Measurements from ENCODE around the gene TJAP1.
"Not testable (repeated sequence)": the region's sequence is repeated elsewhere in the genome, so short reads cannot be mapped to it uniquely, and the experiment has no call there.

The TJAP1 gene

DNA sequence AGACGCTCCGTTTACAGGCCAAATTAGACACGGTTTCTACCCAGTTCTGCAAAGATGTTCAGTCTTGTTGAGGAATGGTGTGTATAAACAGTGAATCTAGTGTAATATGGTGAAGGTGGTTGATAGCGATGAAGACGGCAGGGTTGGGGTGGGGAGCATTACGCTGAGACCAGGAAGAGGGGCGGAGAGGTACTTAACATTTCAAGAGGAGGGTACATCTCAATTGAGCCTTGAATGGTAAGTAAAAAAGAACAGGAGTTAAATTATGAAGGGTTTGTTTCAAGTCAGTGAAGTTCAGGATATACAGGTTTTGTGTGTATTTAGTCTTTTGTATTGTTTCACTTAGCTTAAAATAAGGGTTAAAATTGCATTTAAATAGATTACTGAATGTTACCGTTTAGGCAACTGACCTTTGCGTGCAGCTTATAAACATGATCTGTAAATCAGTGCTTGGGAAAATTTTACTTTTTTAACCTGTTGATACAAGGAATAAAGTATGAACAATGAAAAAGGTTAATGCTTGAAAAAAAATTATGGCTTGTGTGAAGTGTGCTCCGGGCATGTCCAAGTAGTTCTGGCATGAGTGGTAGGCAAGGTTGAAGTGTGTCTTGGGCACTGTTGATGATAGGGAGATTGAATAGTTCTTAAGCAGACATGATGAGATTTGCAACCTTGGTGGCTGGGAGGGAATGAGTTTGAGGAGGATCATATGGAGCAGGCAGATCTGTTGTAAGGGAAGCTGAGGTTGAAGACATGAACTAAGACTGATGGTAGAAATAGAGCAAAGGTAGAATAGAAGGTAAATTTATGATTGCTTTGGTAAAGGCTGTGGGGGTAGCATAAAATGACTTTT lies 40.4 kb downstream of the TJAP1 start:
- Histone ChIP-seq H3K4me1 (ENCODE audit: control insufficient read depth, insufficient read depth, low read length) (peaks cover 27% of the 10 kb centered on the region), H3K27me3 (replicated peaks; ENCODE audit: control insufficient read depth, insufficient read depth, low read length) (no peaks in the 10 kb centered on the region), H3K4me3 (ENCODE audit: low read length) (peak overlapping the region; percentile 95), H3K36me3 (ENCODE audit: control insufficient read depth, insufficient read depth, low read length, severe bottlenecking) (peaks cover 61% of the 10 kb centered on the region), H3K9me3 (ENCODE audit: control insufficient read depth, low read length) (no peaks in the 10 kb centered on the region), H3K9ac (ENCODE audit: low read length) (peak overlapping the region; percentile 92)
- no peak for DNase-seq (ENCODE audit: low read depth)

DNA sequence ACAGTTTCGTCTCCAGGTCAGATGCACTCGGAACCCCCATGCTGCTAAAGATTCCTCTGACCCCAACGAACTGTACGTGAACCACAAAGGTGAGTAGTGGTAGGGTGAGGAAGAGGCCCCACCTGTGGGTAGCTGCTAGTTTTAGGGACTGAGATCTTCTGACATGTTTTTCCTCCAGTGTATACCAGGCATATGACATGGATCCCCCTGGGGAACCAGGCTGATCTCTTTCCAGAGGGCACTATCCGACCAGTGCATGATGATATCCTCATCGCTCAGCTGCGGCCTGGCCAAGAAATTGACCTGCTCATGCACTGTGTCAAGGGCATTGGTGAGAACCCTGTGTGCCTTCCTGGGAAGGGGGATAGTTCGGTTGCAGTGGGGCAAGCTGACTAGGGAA lies 42.7 kb downstream of the TJAP1 start:
- H3K9ac ChIP-seq (ENCODE audit: low read length), result no peak overlapping the region
- no peak for DNase-seq (ENCODE audit: low read depth)
- no peak overlapping the region for H3K4me3 ChIP-seq (ENCODE audit: low read length)
- H3K36me3 ChIP-seq (ENCODE audit: control insufficient read depth, insufficient read depth, low read length, severe bottlenecking), result peaks cover 64% of the 10 kb centered on the region
- no peaks in the 10 kb centered on the region for H3K9me3 ChIP-seq (ENCODE audit: control insufficient read depth, low read length)
- H3K27me3 ChIP-seq (replicated peaks; ENCODE audit: control insufficient read depth, insufficient read depth, low read length), result no peaks in the 10 kb centered on the region
- peaks cover 27% of the 10 kb centered on the region for H3K4me1 ChIP-seq (ENCODE audit: control insufficient read depth, insufficient read depth, low read length)

DNA sequence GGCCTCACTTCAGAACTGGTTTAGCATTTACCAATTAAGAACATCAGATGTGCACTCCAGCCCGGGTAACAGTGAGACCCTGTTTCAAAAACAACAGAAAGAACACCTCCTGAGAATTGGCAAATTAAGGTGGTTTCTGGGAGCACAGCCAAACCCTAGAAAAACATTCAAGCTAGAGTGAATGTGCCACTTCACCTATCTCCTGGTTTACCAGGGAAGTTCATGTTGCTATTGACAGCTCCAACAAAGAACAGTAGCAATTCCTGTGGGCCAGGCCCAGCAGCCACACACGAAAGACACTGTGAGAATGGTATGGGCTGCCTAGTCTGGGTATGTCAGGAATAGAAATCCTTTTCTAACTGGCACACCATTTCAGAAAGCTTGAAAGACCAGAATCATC lies 44.5 kb downstream of the TJAP1 start:
- Histone ChIP-seq H3K9me3 (ENCODE audit: control insufficient read depth, low read length) (no peaks in the 10 kb centered on the region), H3K27me3 (replicated peaks; ENCODE audit: control insufficient read depth, insufficient read depth, low read length) (no peaks in the 10 kb centered on the region), H3K36me3 (ENCODE audit: control insufficient read depth, insufficient read depth, low read length, severe bottlenecking) (peaks cover 77% of the 10 kb centered on the region), H3K4me3 (ENCODE audit: low read length) (no peak overlapping the region), H3K4me1 (ENCODE audit: control insufficient read depth, insufficient read depth, low read length) (peaks cover 16% of the 10 kb centered on the region), H3K9ac (ENCODE audit: low read length) (no peak overlapping the region)
- DNase-seq (ENCODE audit: low read depth), result no peak

DNA sequence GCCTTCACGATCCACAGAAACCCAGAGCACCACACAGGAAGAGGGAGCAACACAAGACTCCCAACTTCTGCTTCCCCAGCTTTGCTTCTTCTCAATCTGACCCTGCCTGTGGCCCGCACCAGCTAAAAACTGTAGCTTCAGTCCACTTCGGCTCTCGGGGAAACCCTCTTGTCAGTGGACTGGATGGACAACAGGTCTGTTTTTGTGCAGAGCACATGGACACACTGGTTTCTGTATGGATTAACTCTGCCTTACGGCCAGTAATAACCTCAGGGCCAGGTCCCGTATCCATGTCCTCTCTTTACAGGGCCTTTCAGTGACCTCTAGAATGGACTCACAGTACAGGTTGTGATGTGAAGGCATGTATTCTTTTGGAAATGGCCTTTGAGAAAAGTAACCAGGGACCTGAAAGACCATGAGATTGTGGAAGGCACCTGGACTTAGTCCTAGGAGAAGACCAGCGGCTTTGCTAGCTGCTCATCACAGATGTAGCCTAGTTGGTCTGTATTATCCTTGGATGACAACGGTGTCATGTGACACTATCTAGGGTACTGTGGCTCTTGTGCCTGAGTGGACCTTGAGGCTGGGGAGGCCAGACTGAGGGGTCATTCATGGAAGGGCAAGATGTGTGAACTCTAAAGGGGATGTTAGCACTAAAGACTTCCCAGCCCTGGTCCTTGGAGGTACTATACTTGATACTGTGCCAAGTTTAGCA lies 45.3 kb downstream of the TJAP1 start:
- Histone ChIP-seq H3K9ac (ENCODE audit: low read length) (no peak overlapping the region), H3K4me1 (ENCODE audit: control insufficient read depth, insufficient read depth, low read length) (peaks cover 15% of the 10 kb centered on the region), H3K27me3 (replicated peaks; ENCODE audit: control insufficient read depth, insufficient read depth, low read length) (no peaks in the 10 kb centered on the region), H3K9me3 (ENCODE audit: control insufficient read depth, low read length) (no peaks in the 10 kb centered on the region), H3K36me3 (ENCODE audit: control insufficient read depth, insufficient read depth, low read length, severe bottlenecking) (peaks cover 85% of the 10 kb centered on the region), H3K4me3 (ENCODE audit: low read length) (no peak overlapping the region)
- no peak for DNase-seq (ENCODE audit: low read depth)

DNA sequence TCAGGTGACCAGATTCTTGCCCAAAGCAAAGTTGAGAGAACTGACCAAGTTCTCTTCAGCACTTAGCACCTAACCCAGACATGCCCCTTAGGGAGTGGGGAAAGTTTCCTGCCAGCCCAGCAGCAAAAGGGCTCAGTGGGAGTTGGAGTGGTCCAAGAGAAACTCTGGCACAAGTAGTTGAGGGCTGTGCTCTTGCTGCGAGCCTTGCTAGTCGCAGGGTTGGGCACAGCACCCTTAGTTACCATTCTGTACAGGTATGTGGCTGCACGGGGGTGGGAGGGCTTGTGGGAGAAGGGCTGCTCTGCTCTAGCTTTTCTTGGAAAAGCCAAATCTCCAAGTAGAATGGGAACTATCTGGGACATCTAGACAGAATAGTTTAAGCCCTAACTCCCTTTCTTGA lies 45.9 kb downstream of the TJAP1 start:
- Histone ChIP-seq H3K9ac (ENCODE audit: low read length) (no peak overlapping the region), H3K9me3 (ENCODE audit: control insufficient read depth, low read length) (no peaks in the 10 kb centered on the region), H3K4me3 (ENCODE audit: low read length) (no peak overlapping the region), H3K4me1 (ENCODE audit: control insufficient read depth, insufficient read depth, low read length) (peaks cover 9% of the 10 kb centered on the region), H3K27me3 (replicated peaks; ENCODE audit: control insufficient read depth, insufficient read depth, low read length) (no peaks in the 10 kb centered on the region), H3K36me3 (ENCODE audit: control insufficient read depth, insufficient read depth, low read length, severe bottlenecking) (peaks cover 91% of the 10 kb centered on the region)
- no peak for DNase-seq (ENCODE audit: low read depth)

DNA sequence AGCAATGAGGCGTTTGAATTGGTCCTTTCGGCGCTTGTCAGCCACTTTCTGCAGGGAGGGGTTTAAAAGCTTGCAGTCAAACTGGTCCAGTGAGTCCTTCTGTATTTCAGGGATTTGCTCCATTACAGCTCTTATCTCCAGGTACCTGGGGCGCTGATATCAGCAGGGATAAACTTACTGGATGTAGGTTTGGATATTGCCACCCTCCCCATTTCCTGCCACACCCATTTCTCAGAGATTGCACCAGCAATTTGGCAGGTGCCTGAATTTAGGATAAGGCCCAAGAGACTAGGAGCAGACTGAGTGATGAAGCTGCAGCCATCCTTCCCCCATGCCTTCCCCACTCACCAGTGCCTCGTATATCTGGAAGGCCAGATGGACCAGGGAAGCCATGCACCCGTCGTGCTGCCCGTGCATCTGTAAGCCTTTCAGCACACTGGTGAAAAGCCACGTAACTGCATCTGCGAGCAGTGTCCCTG lies 47.2 kb downstream of the TJAP1 start:
- Histone ChIP-seq H3K4me1 (ENCODE audit: control insufficient read depth, insufficient read depth, low read length) (no peaks in the 10 kb centered on the region), H3K9me3 (ENCODE audit: control insufficient read depth, low read length) (no peaks in the 10 kb centered on the region), H3K27me3 (replicated peaks; ENCODE audit: control insufficient read depth, insufficient read depth, low read length) (no peaks in the 10 kb centered on the region), H3K36me3 (ENCODE audit: control insufficient read depth, insufficient read depth, low read length, severe bottlenecking) (peaks cover 97% of the 10 kb centered on the region), H3K9ac (ENCODE audit: low read length) (no peak overlapping the region), H3K4me3 (ENCODE audit: low read length) (no peak overlapping the region)
- DNase-seq (ENCODE audit: low read depth), result no peak

DNA sequence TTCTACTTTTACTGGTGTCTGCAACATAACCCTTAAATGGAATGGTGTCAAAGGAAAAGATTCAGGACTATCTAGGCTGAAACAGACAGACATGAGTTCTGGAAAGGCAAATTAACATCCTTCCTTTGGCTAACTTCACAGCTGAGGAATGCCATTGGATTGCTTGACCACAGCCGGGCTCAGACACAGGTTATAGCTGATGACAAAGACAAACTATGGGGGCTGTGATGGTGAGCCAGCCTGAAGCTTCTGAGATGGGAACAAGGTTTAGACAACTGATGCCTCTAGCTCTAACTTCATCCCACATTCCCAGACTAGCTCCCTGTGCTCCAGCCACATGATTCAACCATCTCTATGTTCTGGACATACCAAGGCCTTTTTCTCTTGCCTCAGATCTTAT lies 54.8 kb downstream of the TJAP1 start:
- Histone ChIP-seq H3K9me3 (ENCODE audit: control insufficient read depth, low read length) (no peaks in the 10 kb centered on the region), H3K9ac (ENCODE audit: low read length) (no peak overlapping the region), H3K4me1 (ENCODE audit: control insufficient read depth, insufficient read depth, low read length) (no peaks in the 10 kb centered on the region), H3K4me3 (ENCODE audit: low read length) (no peak overlapping the region), H3K27me3 (replicated peaks; ENCODE audit: control insufficient read depth, insufficient read depth, low read length) (no peaks in the 10 kb centered on the region), H3K36me3 (ENCODE audit: control insufficient read depth, insufficient read depth, low read length, severe bottlenecking) (peaks cover 68% of the 10 kb centered on the region)
- no peak for DNase-seq (ENCODE audit: low read depth)

DNA sequence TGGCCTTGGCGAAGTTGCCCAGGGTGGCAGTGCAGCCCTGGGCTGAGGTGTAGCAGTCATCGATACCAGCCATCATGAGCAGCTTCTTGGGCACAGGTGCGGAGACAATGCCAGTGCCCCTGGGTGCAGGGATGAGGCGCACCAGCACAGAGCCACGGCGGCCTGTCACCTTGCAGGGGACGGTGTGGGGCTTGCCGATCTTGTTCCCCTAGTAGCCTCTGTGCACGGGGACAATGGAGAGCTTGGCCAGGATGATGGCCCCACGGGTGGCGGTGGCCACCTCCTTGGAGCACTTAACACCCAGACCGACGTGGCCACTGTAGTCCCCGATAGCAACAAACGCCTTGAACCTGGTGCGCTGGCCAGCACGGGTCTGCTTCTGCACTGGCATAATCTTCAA lies 61.6 kb downstream of the TJAP1 start:
- H3K36me3 ChIP-seq (ENCODE audit: control insufficient read depth, insufficient read depth, low read length, severe bottlenecking), result peaks cover 50% of the 10 kb centered on the region
- H3K9me3 ChIP-seq (ENCODE audit: control insufficient read depth, low read length); H3K9ac ChIP-seq (ENCODE audit: low read length); H3K4me1 ChIP-seq (ENCODE audit: control insufficient read depth, insufficient read depth, low read length); H3K27me3 ChIP-seq (replicated peaks; ENCODE audit: control insufficient read depth, insufficient read depth, low read length); DNase-seq (ENCODE audit: low read depth); H3K4me3 ChIP-seq (ENCODE audit: low read length): not testable (repeated sequence)

DNA sequence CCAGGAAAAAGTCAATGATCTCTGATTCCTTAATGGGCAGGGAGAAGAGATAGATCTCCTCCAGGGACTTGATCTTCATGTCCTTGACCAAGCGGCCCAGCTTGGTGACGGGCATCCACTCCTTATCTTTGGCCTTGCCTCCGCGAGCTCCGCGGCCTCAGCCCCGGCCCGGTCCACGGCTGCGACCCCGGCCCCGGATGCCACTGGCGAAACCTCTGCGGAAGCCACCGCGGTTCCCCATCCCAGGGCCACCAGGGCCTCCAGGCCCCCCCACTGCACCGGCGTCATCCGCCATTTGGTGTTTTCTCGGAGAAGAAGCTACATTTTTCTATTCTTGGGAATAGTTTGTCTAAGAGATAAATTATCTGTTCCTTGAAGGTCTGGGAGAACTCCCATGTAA lies 62.0 kb downstream of the TJAP1 start:
- not testable (repeated sequence) for H3K9me3 ChIP-seq (ENCODE audit: control insufficient read depth, low read length); H3K4me3 ChIP-seq (ENCODE audit: low read length); H3K4me1 ChIP-seq (ENCODE audit: control insufficient read depth, insufficient read depth, low read length); H3K9ac ChIP-seq (ENCODE audit: low read length); H3K27me3 ChIP-seq (replicated peaks; ENCODE audit: control insufficient read depth, insufficient read depth, low read length); DNase-seq (ENCODE audit: low read depth)
- H3K36me3 ChIP-seq (ENCODE audit: control insufficient read depth, insufficient read depth, low read length, severe bottlenecking), result peaks cover 50% of the 10 kb centered on the region

DNA sequence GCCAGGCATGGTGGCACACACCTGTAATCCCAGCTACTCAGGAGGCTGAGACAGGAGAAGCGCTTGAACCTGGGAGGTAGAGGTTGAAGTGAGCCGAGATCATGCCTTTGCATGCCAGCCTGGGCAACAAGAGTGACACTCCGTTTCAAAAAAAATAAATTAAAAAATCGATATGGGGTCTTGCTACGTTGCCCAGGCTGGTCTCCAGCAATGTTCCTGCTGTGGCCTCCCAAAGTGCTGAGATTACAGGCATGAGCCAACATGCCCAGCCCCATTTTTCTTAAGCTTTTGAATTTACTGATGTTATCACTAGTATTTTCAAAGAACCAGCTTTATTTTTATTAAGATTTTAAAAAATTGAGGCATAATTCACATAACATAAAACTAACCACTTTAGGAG lies 63.1 kb downstream of the TJAP1 start:
- Histone ChIP-seq H3K27me3 (replicated peaks; ENCODE audit: control insufficient read depth, insufficient read depth, low read length) (no peaks in the 10 kb centered on the region), H3K4me1 (ENCODE audit: control insufficient read depth, insufficient read depth, low read length) (no peaks in the 10 kb centered on the region), H3K9ac (ENCODE audit: low read length) (no peak overlapping the region), H3K4me3 (ENCODE audit: low read length) (no peak overlapping the region), H3K9me3 (ENCODE audit: control insufficient read depth, low read length) (no peaks in the 10 kb centered on the region), H3K36me3 (ENCODE audit: control insufficient read depth, insufficient read depth, low read length, severe bottlenecking) (peaks cover 57% of the 10 kb centered on the region)
- no peak for DNase-seq (ENCODE audit: low read depth)

DNA sequence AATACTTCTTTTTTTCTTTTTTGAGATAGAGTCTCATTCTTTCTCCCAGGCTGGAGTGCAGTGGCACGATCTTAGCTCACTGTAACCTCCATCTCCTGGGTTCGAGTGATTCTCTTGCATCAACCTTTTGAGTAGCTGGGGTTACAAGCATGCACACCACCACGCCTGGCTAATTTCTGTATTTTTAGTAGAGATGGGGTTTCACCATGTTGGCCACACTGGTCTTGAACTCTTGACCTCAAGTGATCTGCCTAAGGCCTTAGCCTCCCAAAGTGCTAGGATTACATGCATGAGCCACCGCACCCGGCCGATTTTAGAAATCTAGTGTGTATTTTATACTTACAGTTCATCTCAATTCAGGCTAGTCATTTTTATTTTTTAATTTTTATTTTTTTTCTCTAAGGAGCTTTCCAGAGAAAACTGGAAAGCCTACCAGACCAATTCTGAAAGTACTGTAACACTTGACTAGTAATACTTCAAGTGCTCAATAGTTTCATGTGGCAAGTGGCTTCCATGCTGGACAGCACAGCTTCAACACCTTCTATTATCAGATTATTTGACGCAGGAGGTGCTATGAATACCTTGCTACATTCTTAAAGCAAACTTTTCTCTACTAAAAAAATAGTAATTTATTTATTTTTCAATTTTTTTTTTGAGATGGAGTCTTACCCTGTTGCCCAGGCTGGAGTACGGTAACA lies 64.6 kb downstream of the TJAP1 start:
- H3K9ac ChIP-seq (ENCODE audit: low read length), result no peak overlapping the region
- no peak overlapping the region for H3K4me3 ChIP-seq (ENCODE audit: low read length)
- H3K9me3 ChIP-seq (ENCODE audit: control insufficient read depth, low read length), result no peaks in the 10 kb centered on the region
- peaks cover 69% of the 10 kb centered on the region for H3K36me3 ChIP-seq (ENCODE audit: control insufficient read depth, insufficient read depth, low read length, severe bottlenecking)
- H3K4me1 ChIP-seq (ENCODE audit: control insufficient read depth, insufficient read depth, low read length), result no peaks in the 10 kb centered on the region
- H3K27me3 ChIP-seq (replicated peaks; ENCODE audit: control insufficient read depth, insufficient read depth, low read length), result no peaks in the 10 kb centered on the region
- DNase-seq (ENCODE audit: low read depth), result no peak
